Mucosa of rectum (tissue), 2 donors: ENCODE measurements around the gene IMMT.
A peak's percentile ranks its signal among the peaks of the same experiment; 100 is the strongest.

Source experiments
- H3K27ac ChIP-seq, 2 donors: one replicate each; pipeline ENCODE4 v1.7.0; 2013; ENCODE audit warnings: inconsistent platforms in 2 of 2, low read depth in 2 of 2, low read length in 2 of 2
- H3K27me3 ChIP-seq, 2 donors: one replicate each; pipeline ENCODE4 v1.7.0; 2013; ENCODE audit warnings: low read length in 2 of 2; ENCODE audit not compliant: control insufficient read depth in 2 of 2, insufficient read depth in 2 of 2
- H3K36me3 ChIP-seq, 2 donors: one replicate each; pipeline ENCODE4 v1.7.0; 2013; ENCODE audit warnings: low read length in 2 of 2; ENCODE audit not compliant: control insufficient read depth in 2 of 2, insufficient read depth in 2 of 2
- H3K4me1 ChIP-seq, 2 donors: one replicate each; pipeline ENCODE4 v1.7.0; 2013; ENCODE audit warnings: low read length in 2 of 2, mild to moderate bottlenecking in 1 of 2; ENCODE audit not compliant: control insufficient read depth in 2 of 2, insufficient read depth in 2 of 2
- H3K4me3 ChIP-seq, 2 donors: one replicate each; pipeline ENCODE4 v1.7.0; 2013; ENCODE audit warnings: low read length in 2 of 2
- H3K9ac ChIP-seq, 2 donors: one replicate each; pipeline ENCODE4 v1.7.0; 2013; ENCODE audit warnings: low read length in 2 of 2, low read depth in 1 of 2, mild to moderate bottlenecking in 1 of 2
- H3K9me3 ChIP-seq, 2 donors: one replicate each; pipeline ENCODE4 v1.7.0; 2013; ENCODE audit warnings: low read length in 2 of 2; ENCODE audit not compliant: control insufficient read depth in 2 of 2
- donor health status: healthy.
- donor health status: Normal muscosa, but diverticular disease.

IMMT gene

DNA sequence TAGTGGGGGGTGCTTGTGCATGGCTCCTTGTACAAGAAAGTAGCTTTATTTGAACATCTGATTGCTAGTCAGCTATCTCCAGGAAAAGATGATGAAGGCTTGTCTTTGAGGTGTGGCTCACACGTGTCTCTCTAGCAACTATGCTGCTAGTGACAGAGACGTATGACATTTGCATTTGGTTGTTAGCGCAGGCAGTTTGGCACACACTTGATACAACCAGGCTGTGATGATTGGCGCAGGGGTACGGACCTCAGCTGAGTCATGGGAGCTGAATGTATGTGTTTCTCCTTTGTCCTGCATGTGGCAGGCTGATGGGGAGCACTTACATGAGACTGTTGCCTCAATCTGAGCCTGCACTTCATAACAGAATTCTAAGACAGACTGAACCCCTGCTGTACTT is 59.6 kb downstream of the IMMT start:
- H3K27me3 ChIP-seq: no peaks in the 10 kb centered on the region
- no peaks in the 10 kb centered on the region for H3K9me3 ChIP-seq
- no peak overlapping the region for H3K4me3 ChIP-seq
- H3K27ac ChIP-seq: no peak overlapping the region
- no peaks in the 10 kb centered on the region for H3K4me1 ChIP-seq
- peaks cover 77 to 98% of the 10 kb centered on the region in 2 donors for H3K36me3 ChIP-seq
- no peak overlapping the region for H3K9ac ChIP-seq

- H3K4me3 ChIP-seq: no peak overlapping the region
- H3K36me3 ChIP-seq: peaks cover 84 to 95% of the 10 kb centered on the region in 2 donors
- H3K9ac ChIP-seq: no peak overlapping the region
- no peaks in the 10 kb centered on the region for H3K4me1 ChIP-seq
- no peaks in the 10 kb centered on the region for H3K27me3 ChIP-seq
- H3K9me3 ChIP-seq: no peaks in the 10 kb centered on the region
- no peak overlapping the region for H3K27ac ChIP-seq
These were observed 60.6 kb downstream of the IMMT start for GRCh38 chr2:86134709-86135108.

GRCh38 chr2:86124683-86125082 is 70.6 kb downstream of the IMMT start:
- Histone ChIP-seq H3K9ac (no peak overlapping the region), H3K27ac (no peak overlapping the region), H3K36me3 (peaks cover 87% of the 10 kb centered on the region in 2 donors), H3K9me3 (no peaks in the 10 kb centered on the region), H3K4me1 (no peaks in the 10 kb centered on the region), H3K4me3 (no peak overlapping the region), H3K27me3 (no peaks in the 10 kb centered on the region)

- Histone ChIP-seq H3K27ac (no peak overlapping the region), H3K27me3 (no peaks in the 10 kb centered on the region), H3K4me1 (no peaks in the 10 kb centered on the region), H3K9me3 (no peaks in the 10 kb centered on the region), H3K36me3 (peaks cover 86 to 89% of the 10 kb centered on the region in 2 donors), H3K9ac (no peak overlapping the region), H3K4me3 (no peak overlapping the region)
These were observed 71.8 kb downstream of the IMMT start for GRCh38 chr2:86123328-86123925.

- Histone ChIP-seq H3K4me1 (no peaks in the 10 kb centered on the region), H3K4me3 (no peak overlapping the region), H3K9ac (no peak overlapping the region), H3K27me3 (no peaks in the 10 kb centered on the region), H3K27ac (no peak overlapping the region), H3K36me3 (peaks cover 79 to 81% of the 10 kb centered on the region in 2 donors), H3K9me3 (no peaks in the 10 kb centered on the region)
These were observed 77.1 kb downstream of the IMMT start for GRCh38 chr2:86118130-86118529.

- H3K4me3 ChIP-seq: peak overlapping the region; percentile 89 to 99
- no peaks in the 10 kb centered on the region for H3K27me3 ChIP-seq
- H3K9ac ChIP-seq: peak overlapping the region; percentile 77 to 89
- H3K36me3 ChIP-seq: peaks cover 16 to 35% of the 10 kb centered on the region in 2 donors
- no peak overlapping the region for H3K27ac ChIP-seq
- H3K4me1 ChIP-seq: peaks cover 11 to 17% of the 10 kb centered on the region in 2 donors
- H3K9me3 ChIP-seq: no peaks in the 10 kb centered on the region
These were observed 88.2 kb downstream of the IMMT start for GRCh38 chr2:86107031-86107430.

GRCh38 chr2:86105969-86106945 is 89.0 kb downstream of the IMMT start, which contains the start of gene PTCD3:
PTCD3 (plus strand) TSS chr2:86106235; CDS start chr2:86106248, 13 bp downstream.
- Histone ChIP-seq H3K36me3 (peaks cover 17 to 34% of the 10 kb centered on the region in 2 donors), H3K4me1 (peaks cover 11 to 17% of the 10 kb centered on the region in 2 donors)

DNA sequence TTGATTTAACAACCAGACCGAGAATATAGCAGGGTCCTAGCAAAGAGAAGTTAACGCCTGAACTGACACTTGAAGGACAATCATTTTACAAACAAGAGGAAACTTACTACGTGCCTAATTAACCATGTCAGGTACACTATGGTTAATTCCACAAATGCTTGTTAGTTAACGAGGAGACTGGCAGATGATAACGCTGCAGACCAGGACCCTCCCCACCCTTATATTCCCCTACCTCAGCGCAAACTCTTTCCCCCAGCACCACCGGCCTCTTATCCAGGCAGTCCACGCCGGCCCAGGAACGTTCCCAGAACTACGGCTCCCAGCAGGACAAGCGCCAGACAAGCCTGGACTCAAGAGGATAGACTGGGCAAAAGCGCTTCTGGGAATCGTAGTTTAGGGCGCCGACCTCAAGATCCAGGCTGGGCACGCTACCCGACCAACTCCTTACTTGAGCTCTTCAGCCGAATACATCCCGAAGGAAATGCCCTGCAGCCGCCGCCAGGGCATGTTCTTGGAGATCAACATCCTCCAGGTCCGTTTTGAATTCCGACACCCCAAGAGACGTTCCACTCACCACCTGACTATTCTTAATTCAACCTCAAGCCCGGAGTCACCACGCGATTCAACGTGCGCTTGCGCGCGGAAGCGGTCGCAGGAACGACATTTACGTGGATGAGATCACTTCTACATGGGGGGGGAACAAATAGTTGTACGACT is 89.9 kb downstream of the IMMT start, which contains the start of gene POLR1A:
Gene POLR1A (minus strand): TSS at position 635 of the 717 bp plus-strand sequence. CDS start 110 bp downstream, at position 525.
- H3K4me1 ChIP-seq: peaks cover 11 to 17% of the 10 kb centered on the region in 2 donors
- H3K27me3 ChIP-seq: no peaks in the 10 kb centered on the region
- peak within 1 kb of the TSS; percentile 89 to 99 for H3K4me3 ChIP-seq
- H3K9ac ChIP-seq: peak within 1 kb of the TSS; percentile 77 to 89
- peaks cover 11 to 28% of the 10 kb centered on the region in 2 donors for H3K36me3 ChIP-seq
- peak within 1 kb of the TSS; percentile 68 to 79 for H3K27ac ChIP-seq
- no peaks in the 10 kb centered on the region for H3K9me3 ChIP-seq

More at GRCh38 chr2:86105969-86106945, 89.0 kb downstream of the IMMT start, which contains the start of gene PTCD3:
- H3K27me3 ChIP-seq: no peaks in the 10 kb centered on the region
- peak within 1 kb of the TSS; percentile 89 to 99 for H3K4me3 ChIP-seq
- no peaks in the 10 kb centered on the region for H3K9me3 ChIP-seq
- peak within 1 kb of the TSS; percentile 77 to 89 for H3K9ac ChIP-seq
- peak within 1 kb of the TSS; percentile 68 to 79 for H3K27ac ChIP-seq

GRCh38 chr2:86102157-86102556 is 93.1 kb downstream of the IMMT start:
- no peaks in the 10 kb centered on the region for H3K27me3 ChIP-seq
- H3K36me3 ChIP-seq: peaks cover 18 to 37% of the 10 kb centered on the region in 2 donors
- no peak overlapping the region for H3K27ac ChIP-seq
- no peak overlapping the region for H3K4me3 ChIP-seq
- no peak overlapping the region for H3K9ac ChIP-seq
- H3K9me3 ChIP-seq: no peaks in the 10 kb centered on the region
- H3K4me1 ChIP-seq: peaks cover 4 to 12% of the 10 kb centered on the region in 2 donors
